Upper lobe of right lung (tissue), 1 donor: ENCODE data around the gene ABCB9. TPM values are rescaled to one million over a fixed set of nuclear protein-coding genes. Genes with fewer than 3 reads are reported as not detected.
"Not testable (repeated sequence)": the region's sequence is repeated elsewhere in the genome, so short reads cannot be mapped to it uniquely, and the experiment has no call there.

Source experiments
- ATAC-seq: fragments of 200-7000 bp; cut with Tn5 transposase; one replicate; pipeline ENCODE4 v1.9.1; 2020; ENCODE audit warnings: mild to moderate bottlenecking, moderate library complexity
- DNase-seq: peaks from one replicate; pipeline ENCODE4 v3.0.0-alpha.2; 2020
- H3K27ac ChIP-seq: fragments of 200-600 bp; one replicate; pipeline ENCODE4 v1.8.0; 2022
- H3K27me3 ChIP-seq: fragments of 200-600 bp; one replicate; pipeline ENCODE4 v1.8.0; 2022; ENCODE audit warnings: mild to moderate bottlenecking
- H3K36me3 ChIP-seq: fragments of 200-600 bp; one replicate; pipeline ENCODE4 v1.8.0; 2022
- H3K4me1 ChIP-seq: fragments of 200-600 bp; one replicate; pipeline ENCODE4 v1.8.0; 2022
- H3K4me3 ChIP-seq: fragments of 200-600 bp; one replicate; pipeline ENCODE4 v1.8.0; 2022; ENCODE audit warnings: mild to moderate bottlenecking
- H3K9me3 ChIP-seq: fragments of 200-600 bp; one replicate; pipeline ENCODE4 v1.8.0; 2022
- CTCF ChIP-seq: fragments of 200-600 bp; IDR thresholded peaks from one replicate; pipeline ENCODE4 v1.8.0; 2022; ENCODE audit warnings: antibody characterized with exemption
- intact Hi-C: fragments of 100-400 bp; cut with DNase I; formaldehyde crosslinking; loops from one replicate; pipeline ENCODE4 v1.11.0; 2022
- total RNA-seq: library from RNA; stranded (reverse); fragmentation: NEBNext Ultra II Directional; extraction: Animal tissue kit (Norgen Biotek cat#: 25700); gene quantifications from one replicate; pipeline ENCODE4 v1.2.1, GENCODE V29; 2021
- donor health status: DM: no; HTN: yes; CAD: no; lungs with severe emphysema.

Gene ABCB9
- total RNA-seq, 1 donor from 2014 or later, result 5.2 TPM

- no peaks in the 10 kb centered on the region for H3K9me3 ChIP-seq
- intact Hi-C loops, result no loop called here
- ATAC-seq (peak; percentile 90), DNase-seq (peak; percentile 82)
- no peaks in the 10 kb centered on the region for H3K36me3 ChIP-seq
- H3K27me3 ChIP-seq, result no peaks in the 10 kb centered on the region
- H3K27ac ChIP-seq, result peak overlapping the region; percentile 8
- TF ChIP-seq CTCF, result no peak
- no peak overlapping the region for H3K4me3 ChIP-seq
- H3K4me1 ChIP-seq, result peaks cover 6% of the 10 kb centered on the region
Measured at GRCh38 chr12:122917507-122918121, 48.6 kb downstream of the ABCB9 start.

- Histone ChIP-seq H3K27me3 (no peaks in the 10 kb centered on the region), H3K4me3 (no peak overlapping the region), H3K9me3 (no peaks in the 10 kb centered on the region), H3K36me3 (no peaks in the 10 kb centered on the region), H3K27ac (no peak overlapping the region), H3K4me1 (no peaks in the 10 kb centered on the region)
- TF ChIP-seq CTCF, result no peak
- DNase-seq, result peak; percentile 54
- intact Hi-C loops, result no loop called here
- peak; percentile 53 for ATAC-seq
Measured at GRCh38 chr12:122909442-122910288, 56.6 kb downstream of the ABCB9 start.

- ATAC-seq, result no peak
- no peak for TF ChIP-seq CTCF
Measured at GRCh38 chr12:122908915-122909314, 57.3 kb downstream of the ABCB9 start.

GRCh38 chr12:122905258-122905657 is 61.0 kb downstream of the ABCB9 start:
- H3K27ac ChIP-seq, H3K9me3 ChIP-seq, H3K4me1 ChIP-seq, ATAC-seq, DNase-seq, H3K4me3 ChIP-seq, intact Hi-C loops, H3K27me3 ChIP-seq, H3K36me3 ChIP-seq: not testable (repeated sequence)

More at GRCh38 chr12:122908915-122909314, 57.3 kb downstream of the ABCB9 start:
- intact Hi-C loops, result no loop called here
- Histone ChIP-seq H3K27ac (no peak overlapping the region), H3K4me1 (no peaks in the 10 kb centered on the region), H3K4me3 (no peak overlapping the region), H3K9me3 (no peaks in the 10 kb centered on the region), H3K27me3 (no peaks in the 10 kb centered on the region), H3K36me3 (no peaks in the 10 kb centered on the region)
- peak; percentile 6 for DNase-seq

- Histone ChIP-seq H3K4me1 (no peaks in the 10 kb centered on the region), H3K4me3 (no peak overlapping the region), H3K27ac (no peak overlapping the region), H3K9me3 (no peaks in the 10 kb centered on the region), H3K36me3 (no peaks in the 10 kb centered on the region), H3K27me3 (no peaks in the 10 kb centered on the region)
- no peak for DNase-seq
- ATAC-seq, result no peak
- no peak for TF ChIP-seq CTCF
- intact Hi-C loops, result no loop called here
Measured at GRCh38 chr12:122903693-122904034, 62.6 kb downstream of the ABCB9 start.
